Fibroblast of lung (primary cell): ENCODE results near the gene USP9Y. TPM values are rescaled to one million over a fixed set of nuclear protein-coding genes. Genes with fewer than 3 reads are reported as not detected.

Experiments
- DNase-seq, 2 donors: peaks; one replicate each; pipeline versions ENCODE4 v3.0.0 to v3.0.0-alpha.2; 2010; ENCODE audit warnings: low read depth in 2 of 2
- H2AFZ ChIP-seq: 2 replicates; pipeline ENCODE4 v1.5.1; 2012; ENCODE audit warnings: low read length, control low read depth, inconsistent platforms
- H3K27ac ChIP-seq: 2 replicates; pipeline ENCODE4 v1.5.1; 2011; ENCODE audit warnings: low read length, control low read depth; ENCODE audit not compliant: insufficient read depth
- H3K27me3 ChIP-seq: 2 replicates; pipeline ENCODE4 v1.5.1; 2011; ENCODE audit warnings: mild to moderate bottlenecking, low read length; ENCODE audit not compliant: control insufficient read depth, insufficient read depth
- H3K36me3 ChIP-seq: 2 replicates; pipeline ENCODE4 v1.5.1; 2011; ENCODE audit warnings: low read length; ENCODE audit not compliant: control insufficient read depth, insufficient read depth
- H3K4me1 ChIP-seq: 2 replicates; pipeline ENCODE4 v1.5.1; 2011; ENCODE audit warnings: low read length; ENCODE audit not compliant: control insufficient read depth, insufficient read depth; ENCODE audit errors: extremely low read depth
- H3K4me2 ChIP-seq: 2 replicates; pipeline ENCODE4 v1.5.1; 2011; ENCODE audit warnings: low read length, control low read depth; ENCODE audit not compliant: insufficient read depth; ENCODE audit errors: extremely low read depth
- H3K4me3 ChIP-seq, 4 experiments: fragments of 200-600 bp in 1 of 4; sonication (generic) in 1 of 4; replicated peaks in 1 of 4; 2 replicates each; pipeline ENCODE4 v1.5.1; 2011 to 2016; ENCODE audit warnings: low read length in 4 of 4, low read depth in 3 of 4, mild to moderate bottlenecking in 3 of 4, control low read depth in 2 of 4, inconsistent platforms in 1 of 4, mixed read lengths in 1 of 4; ENCODE audit not compliant: insufficient read depth in 1 of 4; ENCODE audit errors: control extremely low read depth in 1 of 4
- H3K79me2 ChIP-seq: 2 replicates; pipeline ENCODE4 v1.5.1; 2012; ENCODE audit warnings: mild to moderate bottlenecking, low read length, inconsistent platforms; ENCODE audit not compliant: control insufficient read depth, insufficient read depth
- H3K9ac ChIP-seq: 2 replicates; pipeline ENCODE4 v1.5.1; 2011; ENCODE audit warnings: mild to moderate bottlenecking, low read length, control low read depth; ENCODE audit not compliant: insufficient read depth
- H3K9me3 ChIP-seq: 2 replicates; pipeline ENCODE4 v1.5.1; 2012; ENCODE audit warnings: low read depth, low read length; ENCODE audit not compliant: control insufficient read depth, insufficient read depth
- H4K20me1 ChIP-seq: 2 replicates; pipeline ENCODE4 v1.5.1; 2011; ENCODE audit warnings: low read length; ENCODE audit not compliant: control insufficient read depth, insufficient read depth; ENCODE audit errors: extremely low read depth
- CTCF ChIP-seq, 2 donors: IDR thresholded peaks in 1 of 2; conservative IDR thresholded peaks in 1 of 2; 1 replicate in 1 of 2; 2 replicates in 1 of 2; pipeline ENCODE4 v1.5.1; 2011 to 2012; ENCODE audit warnings: low read length in 2 of 2, control low read depth in 1 of 2, inconsistent platforms in 1 of 2, low read depth in 1 of 2, mild to moderate bottlenecking in 1 of 2
- EZH2 ChIP-seq: IDR thresholded peaks from 2 replicates; pipeline ENCODE4 v1.5.1; 2012; ENCODE audit warnings: low read length, control low read depth, mild to moderate bottlenecking; ENCODE audit errors: missing control alignments
- polyA plus RNA-seq, 2 donors: library from polyadenylated mRNA; depleted of rRNA in 1 of 2; stranded (reverse) in 1 of 2; unstranded in 1 of 2; fragments of >200 nt; gene quantifications; 2 replicates each; pipeline ENCODE4 v1.2.1, GENCODE V29; 2011 to 2012; ENCODE audit warnings: missing spikeins in 1 of 2
- total RNA-seq: library from RNA; depleted of rRNA; stranded (reverse); fragments of >200 nt; gene quantifications from 2 replicates; pipeline ENCODE4 v1.2.1, GENCODE V29; 2014

Gene USP9Y
- total and polyA plus RNA-seq, 2 donors (not counting 1 experiment from before 2014, with no cell fraction given), result 39.6 TPM; not detected in 1

- H3K36me3 ChIP-seq, result no peaks in the 10 kb centered on the region
- H2AFZ ChIP-seq, result no peak overlapping the region
- TF ChIP-seq CTCF (conservative IDR thresholded peaks at IDR 0.05 in 1 of 2, IDR thresholded peaks at IDR 0.05 in 1 of 2; ENCODE audit: low read depth in 1 of 2, low read length in 2 of 2) (no peak), EZH2 (no peak)
- H3K4me1 ChIP-seq, result no peaks in the 10 kb centered on the region
- H3K9me3 ChIP-seq, result no peaks in the 10 kb centered on the region
- H3K27me3 ChIP-seq, result no peaks in the 10 kb centered on the region
- no peak for DNase-seq
- no peak overlapping the region for H3K4me3 ChIP-seq
- no peak overlapping the region for H3K27ac ChIP-seq
- no peaks in the 10 kb centered on the region for H4K20me1 ChIP-seq
- H3K9ac ChIP-seq, result no peak overlapping the region
- H3K79me2 ChIP-seq, result no peaks in the 10 kb centered on the region
- H3K4me2 ChIP-seq, result no peak overlapping the region
These were observed 33.0 kb downstream of the USP9Y start for GRCh38 chrY:12734051-12734450.

GRCh38 chrY:12741414-12741813, 40.4 kb downstream of the USP9Y start:
- TF ChIP-seq EZH2, result no peak
- no peak for TF ChIP-seq CTCF (conservative IDR thresholded peaks at IDR 0.05 in 1 of 2, IDR thresholded peaks at IDR 0.05 in 1 of 2; ENCODE audit: low read depth in 1 of 2, low read length in 2 of 2)
- Histone ChIP-seq H4K20me1 (no peaks in the 10 kb centered on the region), H2AFZ (no peak overlapping the region), H3K4me3 (no peak overlapping the region), H3K9ac (no peak overlapping the region), H3K4me1 (no peaks in the 10 kb centered on the region), H3K27me3 (no peaks in the 10 kb centered on the region), H3K27ac (no peak overlapping the region), H3K4me2 (no peak overlapping the region), H3K9me3 (no peaks in the 10 kb centered on the region), H3K79me2 (no peaks in the 10 kb centered on the region), H3K36me3 (no peaks in the 10 kb centered on the region)
- DNase-seq, result no peak

- H2AFZ ChIP-seq, result no peak overlapping the region
- no peak overlapping the region for H3K4me3 ChIP-seq
- no peak for DNase-seq
- H3K4me2 ChIP-seq, result no peak overlapping the region
- H3K9ac ChIP-seq, result no peak overlapping the region
- no peaks in the 10 kb centered on the region for H4K20me1 ChIP-seq
- H3K4me1 ChIP-seq, result no peaks in the 10 kb centered on the region
- TF ChIP-seq CTCF (conservative IDR thresholded peaks at IDR 0.05 in 1 of 2, IDR thresholded peaks at IDR 0.05 in 1 of 2; ENCODE audit: low read depth in 1 of 2, low read length in 2 of 2) (no peak), EZH2 (no peak)
- no peaks in the 10 kb centered on the region for H3K9me3 ChIP-seq
- no peak overlapping the region for H3K27ac ChIP-seq
- no peaks in the 10 kb centered on the region for H3K36me3 ChIP-seq
- H3K79me2 ChIP-seq, result no peaks in the 10 kb centered on the region
- H3K27me3 ChIP-seq, result no peaks in the 10 kb centered on the region
These were observed 41.7 kb downstream of the USP9Y start for GRCh38 chrY:12742725-12743124.
